SU-DHL-6 (cell line): Measurements from ENCODE around the gene SDK1.

Experiments
- EZH2phosphoT487 ChIP-seq: fragments of 200-600 bp; sonication (generic), shearing (Covaris generic); conservative IDR thresholded peaks from 2 replicates; pipeline ENCODE4 v1.6.1; 2018; ENCODE audit warnings: mild to moderate bottlenecking, antibody characterized with exemption, low read length, moderate library complexity, mixed read lengths
- TF ChIP-seq, protein P1 (sequence below): fragments of 200-600 bp; sonication (generic); IDR thresholded peaks from one replicate; pipeline ENCODE4 v1.5.1; 2017; ENCODE audit warnings: antibody characterized with exemption, mild to moderate bottlenecking, low read length, moderate library complexity; ENCODE audit not compliant: insufficient read depth, poor library complexity, severe bottlenecking

DNA sequence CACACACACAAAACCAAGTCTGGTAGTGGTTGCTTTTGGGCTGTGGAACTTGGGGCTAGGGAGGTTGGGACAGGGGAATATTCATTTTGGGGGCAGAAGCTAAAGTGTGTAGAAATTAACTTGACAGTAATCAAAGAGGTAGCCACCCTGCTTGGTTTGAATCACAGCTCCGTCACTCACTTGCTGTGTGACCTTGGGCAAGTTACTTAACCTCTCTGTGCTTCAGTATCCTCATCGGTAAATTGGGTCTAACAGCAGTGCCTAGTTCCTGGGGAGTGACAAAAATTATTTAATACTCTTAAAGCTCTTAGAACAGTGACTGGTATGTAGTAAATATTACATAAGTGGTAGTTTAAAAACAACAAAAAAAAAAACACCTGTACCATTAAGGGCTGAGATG is 489.8 kb downstream of the SDK1 start:
- TF ChIP-seq, protein P1, sequence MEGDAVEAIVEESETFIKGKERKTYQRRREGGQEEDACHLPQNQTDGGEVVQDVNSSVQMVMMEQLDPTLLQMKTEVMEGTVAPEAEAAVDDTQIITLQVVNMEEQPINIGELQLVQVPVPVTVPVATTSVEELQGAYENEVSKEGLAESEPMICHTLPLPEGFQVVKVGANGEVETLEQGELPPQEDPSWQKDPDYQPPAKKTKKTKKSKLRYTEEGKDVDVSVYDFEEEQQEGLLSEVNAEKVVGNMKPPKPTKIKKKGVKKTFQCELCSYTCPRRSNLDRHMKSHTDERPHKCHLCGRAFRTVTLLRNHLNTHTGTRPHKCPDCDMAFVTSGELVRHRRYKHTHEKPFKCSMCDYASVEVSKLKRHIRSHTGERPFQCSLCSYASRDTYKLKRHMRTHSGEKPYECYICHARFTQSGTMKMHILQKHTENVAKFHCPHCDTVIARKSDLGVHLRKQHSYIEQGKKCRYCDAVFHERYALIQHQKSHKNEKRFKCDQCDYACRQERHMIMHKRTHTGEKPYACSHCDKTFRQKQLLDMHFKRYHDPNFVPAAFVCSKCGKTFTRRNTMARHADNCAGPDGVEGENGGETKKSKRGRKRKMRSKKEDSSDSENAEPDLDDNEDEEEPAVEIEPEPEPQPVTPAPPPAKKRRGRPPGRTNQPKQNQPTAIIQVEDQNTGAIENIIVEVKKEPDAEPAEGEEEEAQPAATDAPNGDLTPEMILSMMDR: no peak
- no peak for TF ChIP-seq EZH2phosphoT487
